Esophagus squamous epithelium (tissue), 5 donors: ENCODE results near the gene ERC2. TPM values are rescaled to one million over a fixed set of nuclear protein-coding genes. Genes with fewer than 3 reads are reported as not detected.

Experiments
- DNase-seq: peaks from one replicate; lab custom pipeline; 2025; lab: John Stamatoyannopoulos, UW
- H3K27ac ChIP-seq, 4 donors: fragments of 200-600 bp; sonication (generic); one replicate each; pipeline ENCODE4 v1.5.1; 2016 to 2019; ENCODE audit warnings: mild to moderate bottlenecking in 1 of 4
- H3K27me3 ChIP-seq, 4 donors: fragments of 200-600 bp; sonication (generic); 1 replicate in 3 of 4; 2 replicates in 1 of 4; pipeline versions ENCODE4 v1.5.1 to v1.6.0; 2017 to 2021; ENCODE audit warnings: antibody characterized with exemption in 1 of 4
- H3K36me3 ChIP-seq, 3 donors: fragments of 200-600 bp; sonication (generic); one replicate each; pipeline ENCODE4 v1.5.1; 2016 to 2019
- H3K4me1 ChIP-seq, 3 donors: fragments of 200-600 bp; sonication (generic); one replicate each; pipeline ENCODE4 v1.5.1; 2017 to 2019
- H3K4me3 ChIP-seq, 4 donors: fragments of 200-600 bp; sonication (generic); 1 replicate in 3 of 4; 2 replicates in 1 of 4; pipeline ENCODE4 v1.5.1; 2016 to 2019; ENCODE audit warnings: mild to moderate bottlenecking in 2 of 4, moderate library complexity in 1 of 4
- H3K9me3 ChIP-seq, 3 donors: fragments of 200-600 bp; sonication (generic); one replicate each; pipeline ENCODE4 v1.5.1; 2016 to 2019
- POLR2A ChIP-seq, 4 donors: fragments of 450-650 bp; IDR thresholded peaks; one replicate each; pipeline ENCODE4 v1.6.1; 2017; ENCODE audit warnings: antibody characterized with exemption in 4 of 4, mild to moderate bottlenecking in 4 of 4, moderate library complexity in 3 of 4
- WGBS, 2 donors: methylation state at CpG; one replicate each; pipeline ENCODE4 v1.1.5; 2018; 5-methylcytosine and 5-hydroxymethylcytosine counted together
- intact Hi-C: fragments of 100-400 bp; cut with DNase I; formaldehyde crosslinking; loops from one replicate; pipeline ENCODE4 v1.15.0; 2022
- total RNA-seq, 4 donors: library from RNA; depleted of rRNA; stranded (reverse); fragments of >200 nt; gene quantifications; one replicate each; pipeline ENCODE4 v1.1.0, GENCODE V29; 2016
- TF ChIP-seq, protein P1 (sequence below), 6 experiments: fragments of 450-650 bp in 4 of 6; fragments of 200-600 bp in 2 of 6; sonication (generic) in 2 of 6; IDR thresholded peaks; one replicate each; pipeline ENCODE4 v1.5.1; 2016 to 2019; ENCODE audit warnings: antibody characterized with exemption in 6 of 6, mild to moderate bottlenecking in 4 of 6, moderate library complexity in 4 of 6
- donor health status: DM: yes; HTN: yes; CAD: no.

Gene ERC2
- total RNA-seq, 4 donors from 2014 or later = 0.12 to 1.9 (median 0.86) TPM

DNA sequence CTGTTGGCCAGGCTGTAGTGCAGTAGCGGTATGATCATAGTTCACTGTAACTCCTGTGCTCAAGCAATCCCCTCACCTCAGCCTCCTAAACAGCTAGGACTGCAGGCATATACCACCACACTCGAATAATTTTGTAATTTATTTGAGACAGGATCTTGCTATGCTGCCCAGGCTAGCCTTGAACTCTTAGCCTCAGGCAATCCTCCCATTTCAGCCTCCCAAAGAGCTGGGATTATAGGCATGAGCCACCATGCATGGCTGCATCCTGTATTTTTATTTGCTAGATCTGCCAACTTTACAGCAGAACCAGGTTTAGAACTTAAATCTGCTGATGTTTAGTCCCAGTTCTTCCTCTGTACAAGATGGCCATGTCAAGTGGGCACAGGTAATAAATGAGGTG is 69.6 kb downstream of the ERC2 start:
- Histone ChIP-seq H3K4me3 (no peak overlapping the region), H3K27ac (no peak overlapping the region), H3K36me3 (no peaks in the 10 kb centered on the region), H3K27me3 (peaks cover 0 to 32% (median 0%) of the 10 kb centered on the region in 4 donors), H3K4me1 (no peaks in the 10 kb centered on the region), H3K9me3 (no peaks in the 10 kb centered on the region)
- intact Hi-C loops = no loop called here
- no peak for TF ChIP-seq POLR2A (IDR thresholded peaks at IDR 0.05)
- TF ChIP-seq, protein P1, sequence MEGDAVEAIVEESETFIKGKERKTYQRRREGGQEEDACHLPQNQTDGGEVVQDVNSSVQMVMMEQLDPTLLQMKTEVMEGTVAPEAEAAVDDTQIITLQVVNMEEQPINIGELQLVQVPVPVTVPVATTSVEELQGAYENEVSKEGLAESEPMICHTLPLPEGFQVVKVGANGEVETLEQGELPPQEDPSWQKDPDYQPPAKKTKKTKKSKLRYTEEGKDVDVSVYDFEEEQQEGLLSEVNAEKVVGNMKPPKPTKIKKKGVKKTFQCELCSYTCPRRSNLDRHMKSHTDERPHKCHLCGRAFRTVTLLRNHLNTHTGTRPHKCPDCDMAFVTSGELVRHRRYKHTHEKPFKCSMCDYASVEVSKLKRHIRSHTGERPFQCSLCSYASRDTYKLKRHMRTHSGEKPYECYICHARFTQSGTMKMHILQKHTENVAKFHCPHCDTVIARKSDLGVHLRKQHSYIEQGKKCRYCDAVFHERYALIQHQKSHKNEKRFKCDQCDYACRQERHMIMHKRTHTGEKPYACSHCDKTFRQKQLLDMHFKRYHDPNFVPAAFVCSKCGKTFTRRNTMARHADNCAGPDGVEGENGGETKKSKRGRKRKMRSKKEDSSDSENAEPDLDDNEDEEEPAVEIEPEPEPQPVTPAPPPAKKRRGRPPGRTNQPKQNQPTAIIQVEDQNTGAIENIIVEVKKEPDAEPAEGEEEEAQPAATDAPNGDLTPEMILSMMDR (IDR thresholded peaks at IDR 0.05) = no peak
- no peak for DNase-seq
- WGBS, 2 donors = 36 to 72% methylated on average over 2 of the region's 2 CpGs

DNA sequence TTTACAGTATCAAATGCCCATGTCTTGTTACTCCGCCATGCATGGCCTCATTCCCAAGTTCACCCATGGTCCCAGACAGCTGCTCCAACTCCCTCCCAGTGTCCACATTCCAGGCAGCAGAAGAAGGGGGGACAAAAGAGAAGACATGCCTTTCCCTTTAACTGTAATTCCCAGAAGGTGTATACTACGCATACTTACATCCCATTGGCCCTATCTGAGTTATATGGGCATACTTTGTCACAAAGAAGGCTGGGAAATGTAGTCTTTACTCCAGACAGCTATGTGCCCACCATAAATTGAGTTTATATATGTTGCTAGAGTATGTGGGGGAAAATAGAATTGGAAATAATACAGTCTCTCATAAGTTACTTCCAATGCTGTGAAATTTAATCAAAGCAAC is 70.5 kb downstream of the ERC2 start:
- Histone ChIP-seq H3K4me1 (no peaks in the 10 kb centered on the region), H3K27me3 (peaks cover 0 to 37% (median 0%) of the 10 kb centered on the region in 4 donors), H3K36me3 (no peaks in the 10 kb centered on the region), H3K9me3 (no peaks in the 10 kb centered on the region), H3K4me3 (no peak overlapping the region), H3K27ac (no peak overlapping the region)
- no peak for DNase-seq
- TF ChIP-seq, protein P1 (IDR thresholded peaks at IDR 0.05) = no peak
- no peak for TF ChIP-seq POLR2A (IDR thresholded peaks at IDR 0.05)
- intact Hi-C loops = no loop called here
- WGBS, 2 donors = 80 to 86% methylated on average over 2 of the region's 2 CpGs

DNA sequence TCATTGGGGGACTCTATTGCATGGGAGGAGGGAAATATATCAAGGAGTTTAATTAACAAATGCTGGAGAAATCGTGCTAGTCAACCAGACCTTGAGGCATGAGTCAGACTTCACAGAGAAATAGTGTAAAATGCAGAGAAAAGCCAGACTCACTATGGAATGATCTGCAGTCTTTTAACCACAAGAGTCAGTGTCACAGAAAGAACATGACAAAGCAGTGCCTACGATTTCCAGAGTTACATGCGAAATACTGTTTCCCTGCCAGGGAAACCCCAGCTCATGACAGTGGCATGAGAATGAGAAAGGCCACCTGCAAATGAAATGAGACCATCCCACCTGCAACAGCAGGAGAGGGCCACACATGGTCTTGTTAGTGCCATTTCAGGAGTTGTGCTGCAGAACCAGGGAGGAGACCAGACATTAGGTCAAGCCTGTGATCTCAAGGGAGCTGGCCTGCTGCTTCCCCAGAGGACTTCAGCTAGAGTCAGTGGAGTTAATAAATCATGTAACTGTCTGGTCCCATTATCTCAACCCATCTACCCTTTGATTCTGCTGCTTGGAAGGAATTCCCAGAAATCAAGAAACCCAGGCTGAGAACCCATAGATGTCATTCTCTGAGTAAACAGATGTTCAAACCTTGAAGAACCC is 79.0 kb downstream of the ERC2 start:
- Histone ChIP-seq H3K4me1 (no peaks in the 10 kb centered on the region), H3K36me3 (no peaks in the 10 kb centered on the region), H3K27me3 (peaks cover 0 to 11% (median 0%) of the 10 kb centered on the region in 4 donors), H3K4me3 (no peak overlapping the region), H3K9me3 (no peaks in the 10 kb centered on the region), H3K27ac (no peak overlapping the region)
- TF ChIP-seq POLR2A (IDR thresholded peaks at IDR 0.05) = no peak
- TF ChIP-seq, protein P1 (IDR thresholded peaks at IDR 0.05) = no peak
- no peak for DNase-seq
- intact Hi-C loops = no loop called here
- 63 to 74% methylated on average over 3 of the region's 3 CpGs for WGBS, 2 donors

DNA sequence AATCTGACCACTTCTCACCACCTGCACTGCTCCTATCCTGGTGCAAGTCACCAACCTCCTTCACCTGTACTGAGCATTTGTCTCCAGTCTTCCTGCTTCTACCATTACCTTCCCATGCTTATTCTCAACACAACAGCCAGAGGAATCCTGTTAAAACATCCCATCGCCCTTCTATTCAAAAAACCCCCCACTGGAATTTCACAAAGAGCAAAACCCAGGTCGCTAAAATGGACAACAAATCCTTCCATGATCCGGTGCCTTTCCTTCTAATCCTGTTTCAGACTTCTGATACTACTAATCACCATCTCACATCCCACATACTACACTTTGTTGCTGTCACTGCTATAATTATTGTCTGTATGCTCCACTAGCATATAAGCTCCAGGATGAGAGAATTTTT is 85.2 kb downstream of the ERC2 start:
- H3K36me3 ChIP-seq = no peaks in the 10 kb centered on the region
- H3K27ac ChIP-seq = no peak overlapping the region
- H3K4me3 ChIP-seq = no peak overlapping the region
- no peak for DNase-seq
- 62 to 63% methylated on average over 3 of the region's 3 CpGs for WGBS, 2 donors
- H3K4me1 ChIP-seq = no peaks in the 10 kb centered on the region
- H3K27me3 ChIP-seq = peaks cover 0 to 9% (median 0%) of the 10 kb centered on the region in 4 donors
- intact Hi-C loops = no loop called here
- no peaks in the 10 kb centered on the region for H3K9me3 ChIP-seq
- no peak for TF ChIP-seq POLR2A (IDR thresholded peaks at IDR 0.05)
- TF ChIP-seq, protein P1 (IDR thresholded peaks at IDR 0.05) = no peak

DNA sequence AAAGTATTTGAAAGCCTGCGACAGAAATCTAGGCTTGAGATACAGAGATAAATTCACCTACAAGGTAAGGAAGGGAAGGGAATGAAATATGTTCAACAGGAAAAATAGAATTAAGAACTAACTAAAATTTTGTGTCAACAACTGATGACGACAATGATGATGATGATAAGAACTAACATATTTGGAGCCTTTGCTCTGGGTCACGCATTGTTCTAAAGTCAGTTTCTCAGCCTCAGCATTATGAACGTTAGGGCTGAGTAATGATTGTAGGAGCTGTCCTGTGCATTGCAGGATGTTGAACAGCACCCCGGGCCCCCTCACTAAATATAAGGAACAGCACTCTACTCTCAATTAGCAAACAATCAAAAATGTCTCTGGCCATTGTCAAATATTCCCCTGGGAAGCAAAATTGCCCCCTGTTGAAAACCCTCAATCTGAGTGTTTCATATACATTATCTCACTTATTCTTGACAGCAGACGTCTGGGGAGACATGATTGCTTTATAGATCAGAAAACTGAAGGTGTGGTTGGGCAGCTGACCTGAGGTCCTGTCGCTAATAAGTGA is 88.5 kb downstream of the ERC2 start:
- intact Hi-C loops = no loop called here
- no peak overlapping the region for H3K4me3 ChIP-seq
- H3K9me3 ChIP-seq = peaks cover 0 to 10% (median 0%) of the 10 kb centered on the region in 3 donors
- no peak for TF ChIP-seq POLR2A (IDR thresholded peaks at IDR 0.05)
- TF ChIP-seq, protein P1 (IDR thresholded peaks at IDR 0.05) = no peak
- no peaks in the 10 kb centered on the region for H3K4me1 ChIP-seq
- DNase-seq = no peak
- peaks cover 0 to 8% (median 0%) of the 10 kb centered on the region in 4 donors for H3K27me3 ChIP-seq
- no peak overlapping the region for H3K27ac ChIP-seq
- 53 to 71% methylated on average over 7 of the region's 7 CpGs for WGBS, 2 donors
- H3K36me3 ChIP-seq = no peaks in the 10 kb centered on the region
